GM12872 (cell line): ENCODE data around the gene ZNF771.

Experiments used
- TF ChIP-seq, protein P1 (sequence below): IDR thresholded peaks from 3 replicates; pipeline ENCODE4 v1.5.1; 2011; ENCODE audit warnings: low read depth, mild to moderate bottlenecking, low read length, moderate library complexity; ENCODE audit not compliant: insufficient read depth

Gene ZNF771

GRCh38 chr16:30370456-30371247 lies 36.8 kb upstream of the ZNF771 start, which contains the start of gene TBC1D10B:
TSS of gene TBC1D10B (minus strand) at chr16:30370494. CDS start at chr16:30370183, 311 bp downstream.
- TF ChIP-seq, protein P1, sequence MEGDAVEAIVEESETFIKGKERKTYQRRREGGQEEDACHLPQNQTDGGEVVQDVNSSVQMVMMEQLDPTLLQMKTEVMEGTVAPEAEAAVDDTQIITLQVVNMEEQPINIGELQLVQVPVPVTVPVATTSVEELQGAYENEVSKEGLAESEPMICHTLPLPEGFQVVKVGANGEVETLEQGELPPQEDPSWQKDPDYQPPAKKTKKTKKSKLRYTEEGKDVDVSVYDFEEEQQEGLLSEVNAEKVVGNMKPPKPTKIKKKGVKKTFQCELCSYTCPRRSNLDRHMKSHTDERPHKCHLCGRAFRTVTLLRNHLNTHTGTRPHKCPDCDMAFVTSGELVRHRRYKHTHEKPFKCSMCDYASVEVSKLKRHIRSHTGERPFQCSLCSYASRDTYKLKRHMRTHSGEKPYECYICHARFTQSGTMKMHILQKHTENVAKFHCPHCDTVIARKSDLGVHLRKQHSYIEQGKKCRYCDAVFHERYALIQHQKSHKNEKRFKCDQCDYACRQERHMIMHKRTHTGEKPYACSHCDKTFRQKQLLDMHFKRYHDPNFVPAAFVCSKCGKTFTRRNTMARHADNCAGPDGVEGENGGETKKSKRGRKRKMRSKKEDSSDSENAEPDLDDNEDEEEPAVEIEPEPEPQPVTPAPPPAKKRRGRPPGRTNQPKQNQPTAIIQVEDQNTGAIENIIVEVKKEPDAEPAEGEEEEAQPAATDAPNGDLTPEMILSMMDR: no peak

- TF ChIP-seq, protein P1: no peak
Measured at GRCh38 chr16:30371248-30371816, 36.1 kb upstream of the ZNF771 start.

DNA sequence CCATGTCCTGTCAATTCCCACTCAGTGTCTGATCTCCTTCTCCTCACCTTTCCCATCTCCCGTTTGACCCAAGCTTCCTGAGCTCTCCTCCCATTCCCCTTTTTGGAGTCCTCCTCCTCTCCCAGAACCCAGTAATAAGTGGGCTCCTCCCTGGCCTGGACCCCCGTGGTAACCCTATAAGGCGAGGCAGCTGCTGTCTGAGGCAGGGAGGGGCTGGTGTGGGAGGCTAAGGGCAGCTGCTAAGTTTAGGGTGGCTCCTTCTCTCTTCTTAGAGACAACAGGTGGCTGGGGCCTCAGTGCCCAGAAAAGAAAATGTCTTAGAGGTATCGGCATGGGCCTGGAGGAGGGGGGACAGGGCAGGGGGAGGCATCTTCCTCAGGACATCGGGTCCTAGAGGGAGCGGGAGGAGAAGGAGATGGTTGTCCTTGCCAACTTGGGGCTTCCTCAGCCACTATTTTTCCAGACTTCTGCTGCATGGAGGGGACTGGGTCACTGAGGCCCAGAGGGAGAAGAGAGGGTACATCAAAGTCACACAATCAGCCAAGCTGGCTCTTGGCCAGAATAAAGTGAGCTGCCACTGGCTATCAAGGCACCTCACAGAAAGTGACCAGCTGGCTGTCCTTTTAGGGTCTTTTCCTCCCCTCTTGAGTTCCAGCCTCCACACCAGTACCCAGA lies 35.2 kb upstream of the ZNF771 start:
- TF ChIP-seq, protein P1: no peak

- TF ChIP-seq, protein P1: no peak
Measured at GRCh38 chr16:30372725-30373124, 34.7 kb upstream of the ZNF771 start.

DNA sequence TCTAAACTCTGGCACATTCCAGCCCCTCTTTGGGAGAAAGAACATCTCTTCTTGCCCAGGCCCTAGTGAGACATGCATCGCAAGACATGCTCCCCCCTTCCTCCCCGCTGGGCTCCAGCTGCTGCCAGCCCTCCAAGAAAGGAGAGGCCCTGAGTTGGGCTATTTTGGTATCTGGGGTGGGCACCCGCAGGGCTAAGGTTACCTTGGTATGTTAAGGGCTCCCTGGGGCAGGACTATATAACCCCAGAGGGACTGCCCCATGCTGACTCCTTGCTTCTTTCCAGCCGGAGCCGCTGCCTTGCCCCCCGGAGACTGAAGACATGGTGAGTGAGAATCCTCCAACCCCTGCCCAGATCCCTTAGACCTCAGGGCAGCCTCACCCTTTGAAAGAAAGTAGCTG lies 32.9 kb upstream of the ZNF771 start, which contains the start of gene MYL11:
TSS of gene MYL11 (plus strand) at position 265 of the 400 bp plus-strand sequence. CDS start at position 321, 56 bp downstream.
- TF ChIP-seq, protein P1: no peak

GRCh38 chr16:30375864-30376263 lies 31.5 kb upstream of the ZNF771 start:
- TF ChIP-seq, protein P1: no peak

- TF ChIP-seq, protein P1: no peak
Measured at GRCh38 chr16:30376461-30376902, 30.9 kb upstream of the ZNF771 start.
